ENCODE data around the gene KMT2B.
"Not testable (repeated sequence)": the region's sequence is repeated elsewhere in the genome, so short reads cannot be mapped to it uniquely, and the experiment has no call there.

Gene KMT2B

GRCh38 chr19:35715355-35715809, 2.4 kb upstream of the KMT2B start:
- Histone ChIP-seq H3K27me3 (ENCODE audit: low read depth) (no peaks in the 10 kb centered on the region), H3K4me1 (peaks cover 9% of the 10 kb centered on the region), H3K9me3 (no peaks in the 10 kb centered on the region), H3K4me3 (peak overlapping the region; percentile 55), H3K36me3 (replicated peaks) (no peaks in the 10 kb centered on the region; the same call in 1 of the 2 replicates)
- in situ Hi-C loops (cut with MboI; ENCODE audit: low sequenced_read_pairs) = loop anchor here (5.0 kb wide), 1 partner anchor 168 kb away; the partner anchor contains the start of gene TMEM147
- DNase-seq (ENCODE audit: low spot score in 2 of 2) = no peak

- Histone ChIP-seq H3K9me3 (no peaks in the 10 kb centered on the region), H3K36me3 (replicated peaks) (peaks cover 3% of the 10 kb centered on the region; the same call in 1 of the 2 replicates), H3K4me3 (peak overlapping the region; percentile 55), H3K4me1 (peaks cover 9% of the 10 kb centered on the region), H3K27me3 (ENCODE audit: low read depth) (no peaks in the 10 kb centered on the region)
- no peak for DNase-seq (ENCODE audit: low spot score in 2 of 2)
- in situ Hi-C loops (cut with MboI; ENCODE audit: low sequenced_read_pairs) = loop anchor here (5.0 kb wide), 1 partner anchor 169 kb away; the partner anchor contains the start of gene TMEM147
Measured at GRCh38 chr19:35715981-35716800, 1.6 kb upstream of the KMT2B start.

- in situ Hi-C loops (cut with MboI; ENCODE audit: low sequenced_read_pairs) = loop anchor here (5.0 kb wide), 1 partner anchor 170 kb away; the partner anchor contains the start of gene TMEM147
- Histone ChIP-seq H3K27me3 (ENCODE audit: low read depth) (no peaks in the 10 kb centered on the region), H3K4me1 (peaks cover 9% of the 10 kb centered on the region), H3K36me3 (replicated peaks) (peaks cover 12% of the 10 kb centered on the region), H3K9me3 (no peaks in the 10 kb centered on the region), H3K4me3 (peak overlapping the region; percentile 55)
- DNase-seq (ENCODE audit: low spot score in 2 of 2) = peak; percentile 97
Measured at GRCh38 chr19:35716801-35717664, 770 bp upstream of the KMT2B start.

GRCh38 chr19:35718345-35719041, 690 bp downstream of the KMT2B start:
- no peak for DNase-seq (ENCODE audit: low spot score in 2 of 2)
- H3K36me3 ChIP-seq (replicated peaks) = peaks cover 26% of the 10 kb centered on the region
- H3K9me3 ChIP-seq = no peaks in the 10 kb centered on the region
- H3K4me3 ChIP-seq = peak overlapping the region; percentile 78
- in situ Hi-C loops (cut with MboI; ENCODE audit: low sequenced_read_pairs) = loop anchor here (5.0 kb wide), 1 partner anchor 171 kb away; the partner anchor contains the start of gene TMEM147
- peaks cover 9% of the 10 kb centered on the region for H3K4me1 ChIP-seq
- H3K27me3 ChIP-seq (ENCODE audit: low read depth) = no peaks in the 10 kb centered on the region

- Histone ChIP-seq H3K4me3 (peak overlapping the region; percentile 78), H3K9me3 (no peaks in the 10 kb centered on the region), H3K36me3 (replicated peaks) (peaks cover 37% of the 10 kb centered on the region), H3K4me1 (peaks cover 9% of the 10 kb centered on the region), H3K27me3 (ENCODE audit: low read depth) (no peaks in the 10 kb centered on the region)
- DNase-seq (ENCODE audit: low spot score in 2 of 2) = no peak
- in situ Hi-C loops (cut with MboI; ENCODE audit: low sequenced_read_pairs) = loop anchor here (5.0 kb wide), 1 partner anchor 172 kb away; the partner anchor contains the start of gene TMEM147
Measured at GRCh38 chr19:35719402-35720162, 1.8 kb downstream of the KMT2B start.

- in situ Hi-C loops (cut with MboI; ENCODE audit: low sequenced_read_pairs) = no loop called here
- H3K9me3 ChIP-seq = no peaks in the 10 kb centered on the region
- H3K4me3 ChIP-seq = no peak overlapping the region
- peaks cover 43% of the 10 kb centered on the region for H3K36me3 ChIP-seq (replicated peaks)
- no peaks in the 10 kb centered on the region for H3K27me3 ChIP-seq (ENCODE audit: low read depth)
- DNase-seq (ENCODE audit: low spot score in 2 of 2) = no peak
- peaks cover 9% of the 10 kb centered on the region for H3K4me1 ChIP-seq
Measured at GRCh38 chr19:35720163-35720524, 2.3 kb downstream of the KMT2B start.

- in situ Hi-C loops (cut with MboI; ENCODE audit: low sequenced_read_pairs) = no loop called here
- Histone ChIP-seq H3K4me3 (no peak overlapping the region), H3K4me1 (peaks cover 7% of the 10 kb centered on the region), H3K36me3 (replicated peaks) (peaks cover 48% of the 10 kb centered on the region), H3K9me3 (no peaks in the 10 kb centered on the region), H3K27me3 (ENCODE audit: low read depth) (no peaks in the 10 kb centered on the region)
- no peak for DNase-seq (ENCODE audit: low spot score in 2 of 2)
Measured at GRCh38 chr19:35720648-35721047, 2.8 kb downstream of the KMT2B start.

GRCh38 chr19:35721374-35721773, 3.6 kb downstream of the KMT2B start:
- in situ Hi-C loops (cut with MboI; ENCODE audit: low sequenced_read_pairs) = no loop called here
- Histone ChIP-seq H3K27me3 (ENCODE audit: low read depth) (no peaks in the 10 kb centered on the region), H3K36me3 (replicated peaks) (peaks cover 55% of the 10 kb centered on the region), H3K4me3 (no peak overlapping the region), H3K4me1 (peaks cover 2% of the 10 kb centered on the region; the same call in 1 of the 2 replicates), H3K9me3 (no peaks in the 10 kb centered on the region)
- DNase-seq (ENCODE audit: low spot score in 2 of 2) = no peak

GRCh38 chr19:35722461-35722860, 4.7 kb downstream of the KMT2B start:
- Histone ChIP-seq H3K9me3 (no peaks in the 10 kb centered on the region), H3K4me3 (no peak overlapping the region), H3K36me3 (replicated peaks) (peaks cover 66% of the 10 kb centered on the region), H3K4me1 (no peaks in the 10 kb centered on the region), H3K27me3 (ENCODE audit: low read depth) (no peaks in the 10 kb centered on the region)
- DNase-seq (ENCODE audit: low spot score in 2 of 2) = no peak
- in situ Hi-C loops (cut with MboI; ENCODE audit: low sequenced_read_pairs) = no loop called here

GRCh38 chr19:35722897-35723296, 5.1 kb downstream of the KMT2B start:
- DNase-seq (ENCODE audit: low spot score in 2 of 2) = no peak
- in situ Hi-C loops (cut with MboI; ENCODE audit: low sequenced_read_pairs) = no loop called here
- H3K36me3 ChIP-seq (replicated peaks) = peaks cover 70% of the 10 kb centered on the region

GRCh38 chr19:35723671-35724070, 5.9 kb downstream of the KMT2B start:
- in situ Hi-C loops (cut with MboI; ENCODE audit: low sequenced_read_pairs) = no loop called here
- no peaks in the 10 kb centered on the region for H3K9me3 ChIP-seq
- H3K4me3 ChIP-seq = no peak overlapping the region
- peaks cover 78% of the 10 kb centered on the region for H3K36me3 ChIP-seq (replicated peaks)
- H3K4me1 ChIP-seq = no peaks in the 10 kb centered on the region
- no peak for DNase-seq (ENCODE audit: low spot score in 2 of 2)
- H3K27me3 ChIP-seq (ENCODE audit: low read depth) = no peaks in the 10 kb centered on the region

More at GRCh38 chr19:35722897-35723296, 5.1 kb downstream of the KMT2B start:
- Histone ChIP-seq H3K4me1 (no peaks in the 10 kb centered on the region), H3K4me3 (no peak overlapping the region), H3K27me3 (ENCODE audit: low read depth) (no peaks in the 10 kb centered on the region), H3K9me3 (no peaks in the 10 kb centered on the region)

GRCh38 chr19:35724132-35724531, 6.3 kb downstream of the KMT2B start:
- H3K4me3 ChIP-seq; H3K27me3 ChIP-seq (ENCODE audit: low read depth); H3K9me3 ChIP-seq; DNase-seq (ENCODE audit: low spot score in 2 of 2); H3K4me1 ChIP-seq; in situ Hi-C loops (cut with MboI; ENCODE audit: low sequenced_read_pairs): not testable (repeated sequence)
- H3K36me3 ChIP-seq (replicated peaks) = peaks cover 83% of the 10 kb centered on the region
